B cell (primary cell): Measurements from ENCODE around the gene KCNK13.

Experiments
- CTCF ChIP-seq: fragments of 200-600 bp; IDR thresholded peaks from one replicate; pipeline ENCODE4 v1.8.0; 2022; ENCODE audit warnings: antibody characterized with exemption, mild to moderate bottlenecking
- EZH2 ChIP-seq: IDR thresholded peaks from 2 replicates; pipeline ENCODE4 v1.6.1; 2012; ENCODE audit warnings: borderline replicate concordance, low read depth, mild to moderate bottlenecking, moderate library complexity, low read length; ENCODE audit not compliant: insufficient read depth, poor library complexity, severe bottlenecking

GRCh38 chr14:90091393-90091792, 29.6 kb downstream of the KCNK13 start:
- no peak for TF ChIP-seq CTCF
- no peak for TF ChIP-seq EZH2
